H1 (cell line): ENCODE results near the gene GLTP. TPM values are rescaled to one million over a fixed set of nuclear protein-coding genes. Genes with fewer than 3 reads are reported as not detected.

Experiments
- CTCF ChIA-PET: fragments of 300-600 bp; sonication (Branson Sonifier 250); formaldehyde crosslinking; loops from one replicate; lab custom pipeline; 2021; ENCODE audit not compliant: partially characterized antibody; lab: Charles Lee
- POLR2A ChIA-PET: fragments of 300-600 bp; sonication (Branson Sonifier 250); formaldehyde crosslinking; loops from one replicate; lab custom pipeline; 2021; ENCODE audit warnings: inconsistent platforms; ENCODE audit not compliant: partially characterized antibody; lab: Charles Lee
- DNase-seq, 2 experiments: peaks; one replicate each; pipeline versions ENCODE4 v3.0.0 to v3.0.0-alpha.2; 2010 to 2022; ENCODE audit warnings: low spot score in 2 of 2, low read depth in 1 of 2, mixed read lengths in 1 of 2
- FAIRE-seq: peaks from 2 replicates; lab custom pipeline; 2011; peaks lifted over from hg19 to GRCh38; lab: Jason Lieb, UNC
- H2AFZ ChIP-seq: 2 replicates; pipeline ENCODE4 v1.8.1; 2012; ENCODE audit warnings: low read length, inconsistent platforms
- H2AK5ac ChIP-seq: 2 replicates; pipeline ENCODE4 v1.6.1; 2013; ENCODE audit warnings: low read depth, low read length
- H2BK120ac ChIP-seq: replicated peaks from 2 replicates; pipeline ENCODE3; 2013; ENCODE audit warnings: low read depth, low read length, inconsistent platforms
- H2BK12ac ChIP-seq: 2 replicates; pipeline ENCODE4 v1.6.1; 2013; ENCODE audit warnings: low read depth, low read length
- H2BK15ac ChIP-seq: 2 replicates; pipeline ENCODE4 v1.6.1; 2013; ENCODE audit warnings: low read length
- H2BK20ac ChIP-seq: 2 replicates; pipeline ENCODE4 v1.6.1; 2013; ENCODE audit warnings: low read length
- H2BK5ac ChIP-seq: 2 replicates; pipeline ENCODE4 v1.6.1; 2013; ENCODE audit warnings: low read depth, low read length
- H3K14ac ChIP-seq: 2 replicates; pipeline ENCODE4 v1.6.1; 2013; ENCODE audit warnings: inconsistent platforms; ENCODE audit not compliant: insufficient read length
- H3K18ac ChIP-seq: 2 replicates; pipeline ENCODE4 v1.6.1; 2013; ENCODE audit warnings: low read length; ENCODE audit errors: extremely low read depth
- H3K23ac ChIP-seq: 2 replicates; pipeline ENCODE4 v1.6.1; 2013; ENCODE audit warnings: inconsistent platforms; ENCODE audit not compliant: insufficient read length
- H3K23me2 ChIP-seq: 2 replicates; pipeline ENCODE4 v1.6.1; 2013; ENCODE audit warnings: low read depth, low read length
- H3K27ac ChIP-seq: 2 replicates; pipeline ENCODE4 v1.6.1; 2011; ENCODE audit warnings: low read depth, low read length, inconsistent platforms
- H3K27me3 ChIP-seq, 4 experiments: replicated peaks in 1 of 4; 1 replicate in 1 of 4; 2 replicates in 3 of 4; pipeline versions ENCODE4 v1.6.1 to v1.8.1; 2011 to 2013; ENCODE audit warnings: low read length in 3 of 4, mild to moderate bottlenecking in 3 of 4, inconsistent platforms in 2 of 4, mixed read lengths in 2 of 4, moderate library complexity in 1 of 4; ENCODE audit not compliant: control insufficient read depth in 3 of 4, insufficient read depth in 3 of 4; ENCODE audit errors: extremely low read depth in 1 of 4
- H3K36me3 ChIP-seq, 4 experiments: 2 replicates each; pipeline versions ENCODE4 v1.6.1 to v1.8.1; 2011 to 2013; ENCODE audit warnings: mild to moderate bottlenecking in 4 of 4, low read length in 3 of 4, moderate library complexity in 2 of 4, control low read depth in 1 of 4, inconsistent platforms in 1 of 4; ENCODE audit not compliant: insufficient read depth in 4 of 4, control insufficient read depth in 2 of 4
- H3K4ac ChIP-seq: replicated peaks from 2 replicates; pipeline ENCODE3; 2013; ENCODE audit warnings: low read length, low read depth, mixed read lengths, inconsistent platforms; ENCODE audit not compliant: insufficient read length
- H3K4me1 ChIP-seq, 4 experiments: replicated peaks in 1 of 4; 1 replicate in 1 of 4; 2 replicates in 3 of 4; pipeline versions ENCODE4 v1.6.1 to v1.8.1; 2011 to 2013; ENCODE audit warnings: low read length in 3 of 4, inconsistent platforms in 2 of 4, mixed read lengths in 1 of 4; ENCODE audit not compliant: insufficient read depth in 4 of 4, control insufficient read depth in 3 of 4
- H3K4me2 ChIP-seq, 2 experiments: 2 replicates each; pipeline versions ENCODE4 v1.6.1 to v1.8.1; 2011 to 2013; ENCODE audit warnings: low read depth in 2 of 2, low read length in 2 of 2, control low read depth in 1 of 2, inconsistent platforms in 1 of 2, mild to moderate bottlenecking in 1 of 2; ENCODE audit not compliant: insufficient read depth in 1 of 2
- H3K4me3 ChIP-seq, 4 experiments: fragments of 200-600, 300-600 bp in 1 of 4; sonication (generic), shearing (Covaris generic), sonication (Bioruptor Twin) in 1 of 4; 2 replicates each; pipeline versions ENCODE4 v1.5.1 to v1.8.1; 2011 to 2016; ENCODE audit warnings: low read length in 4 of 4, low read depth in 3 of 4, control low read depth in 2 of 4, inconsistent platforms in 2 of 4, mild to moderate bottlenecking in 2 of 4, mixed read lengths in 1 of 4, moderate library complexity in 1 of 4; ENCODE audit not compliant: insufficient read depth in 2 of 4; ENCODE audit errors: extremely low read depth in 1 of 4
- H3K56ac ChIP-seq: replicated peaks from 2 replicates; pipeline ENCODE3; 2013; ENCODE audit warnings: low read depth, mild to moderate bottlenecking, mixed read lengths, low read length, inconsistent platforms; ENCODE audit not compliant: insufficient read length
- H3K79me1 ChIP-seq: 2 replicates; pipeline ENCODE4 v1.6.1; 2013; ENCODE audit warnings: low read depth, low read length, control low read depth
- H3K79me2 ChIP-seq, 2 experiments: 2 replicates each; pipeline versions ENCODE4 v1.6.1 to v1.8.1; 2012 to 2013; ENCODE audit warnings: low read length in 2 of 2, mild to moderate bottlenecking in 2 of 2, inconsistent platforms in 1 of 2; ENCODE audit not compliant: insufficient read depth in 2 of 2, control insufficient read depth in 1 of 2
- H3K9ac ChIP-seq, 4 experiments: replicated peaks in 1 of 4; 1 replicate in 1 of 4; 2 replicates in 3 of 4; pipeline versions ENCODE4 v1.6.1 to v1.8.1; 2011 to 2013; ENCODE audit warnings: low read depth in 3 of 4, low read length in 3 of 4, control low read depth in 2 of 4, mild to moderate bottlenecking in 2 of 4, moderate library complexity in 2 of 4, inconsistent platforms in 1 of 4; ENCODE audit errors: extremely low read depth in 1 of 4
- H3K9me3 ChIP-seq, 2 experiments: 2 replicates each; pipeline versions ENCODE4 v1.6.1 to v1.8.1; 2012 to 2013; ENCODE audit warnings: mild to moderate bottlenecking in 2 of 2, moderate library complexity in 2 of 2, control low read depth in 1 of 2, inconsistent platforms in 1 of 2, low read depth in 1 of 2, low read length in 1 of 2, mixed read lengths in 1 of 2; ENCODE audit not compliant: insufficient read depth in 2 of 2
- H4K20me1 ChIP-seq, 2 experiments: replicated peaks in 1 of 2; 2 replicates each; pipeline versions ENCODE3 to v1.8.1; 2011 to 2013; ENCODE audit warnings: inconsistent platforms in 2 of 2, low read length in 2 of 2, mild to moderate bottlenecking in 1 of 2; ENCODE audit not compliant: insufficient read depth in 2 of 2, control insufficient read depth in 1 of 2
- H4K5ac ChIP-seq: 2 replicates; pipeline ENCODE4 v1.6.1; 2013; ENCODE audit warnings: low read length, low read depth, mixed read lengths, inconsistent platforms; ENCODE audit not compliant: insufficient read length
- H4K8ac ChIP-seq: 2 replicates; pipeline ENCODE4 v1.8.0; 2013; ENCODE audit warnings: mild to moderate bottlenecking, moderate library complexity, low read length, inconsistent platforms; ENCODE audit not compliant: insufficient read depth; ENCODE audit errors: extremely low read depth
- H4K91ac ChIP-seq: replicated peaks from 2 replicates; pipeline ENCODE3; 2013; ENCODE audit warnings: low read length, mixed read lengths, inconsistent platforms; ENCODE audit not compliant: insufficient read length
- GTF2F1 ChIP-seq: IDR thresholded peaks from 2 replicates; pipeline ENCODE4 v1.6.1; 2012; ENCODE audit warnings: low read depth, low read length, improper control_type of control experiment, borderline replicate concordance
- WGBS, 2 experiments: shearing (Covaris generic) in 1 of 2; methylation state at CpG; one replicate each; pipeline versions ENCODE4 v1.1.6 to v1.1.7; 2013 to 2015; ENCODE audit warnings: low lambda C conversion rate in 2 of 2, mixed read lengths in 2 of 2, inconsistent platforms in 1 of 2, low coverage in 1 of 2, missing lambda C conversion rate in 1 of 2; ENCODE audit not compliant: insufficient replicate concordance in 2 of 2, insufficient coverage in 1 of 2, insufficient read length in 1 of 2; ENCODE audit errors: extremely low coverage in 1 of 2, missing lambda C conversion rate in 1 of 2; 5-methylcytosine and 5-hydroxymethylcytosine counted together
- polyA plus RNA-seq, 7 experiments: library from polyadenylated mRNA; depleted of rRNA in 3 of 7; stranded (reverse) in 5 of 7; unstranded in 2 of 7; fragments of >200 nt in 5 of 7; fragments of 200-250 nt in 2 of 7; gene quantifications; 1 replicate in 5 of 7; 2 replicates in 1 of 7; 4 replicates in 1 of 7; pipeline versions ENCODE4 v1.2.1 to v1.2.3, GENCODE V29; 2011 to 2013; ENCODE audit warnings: missing spikeins in 2 of 7, mixed read lengths in 2 of 7
- total RNA-seq: library from RNA; stranded (reverse); fragmentation: NEBNext Ultra II Directional; extraction: Animal tissue kit (Norgen Biotek cat#: 25700); gene quantifications from 2 replicates; pipeline ENCODE4 v1.2.1, GENCODE V29; 2021

The GLTP gene
- total and polyA plus RNA-seq, 2 of the 8 experiments (the other 6 are each of a cell fraction or from before 2014, with no cell fraction given) = 9.8 to 26.1 TPM

DNA sequence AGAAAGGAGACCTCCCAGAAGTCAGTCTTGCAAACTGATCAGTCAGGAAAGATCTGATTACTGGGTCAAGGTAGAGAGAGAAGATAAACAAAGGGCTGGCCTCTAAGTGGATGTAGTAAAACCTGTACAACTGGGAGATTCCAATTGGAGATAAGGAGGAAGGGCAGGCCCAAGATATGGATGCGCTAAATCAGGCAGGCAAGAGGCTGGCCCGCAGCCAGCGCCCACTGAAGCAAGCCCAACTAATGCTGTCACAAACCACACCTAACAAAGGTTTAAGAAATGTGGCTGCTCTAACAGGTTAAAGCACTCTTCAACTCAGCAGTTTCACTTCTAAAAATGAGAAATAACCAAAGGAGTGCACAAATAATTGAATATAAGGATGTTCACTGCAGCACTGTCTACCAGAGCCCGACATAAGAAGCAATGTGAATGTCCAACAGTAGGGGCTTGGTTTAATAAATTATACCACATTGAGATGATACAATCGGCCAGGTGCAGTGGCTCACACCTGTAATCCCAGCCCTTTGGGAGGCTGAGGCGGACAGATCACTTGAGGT is 4.7 kb downstream of the GLTP start:
- Histone ChIP-seq H2AFZ (no peak overlapping the region), H3K18ac (no peak overlapping the region), H2AK5ac (no peak overlapping the region), H2BK120ac (no peak overlapping the region), H2BK5ac (no peak overlapping the region), H3K27ac (no peak overlapping the region), H4K91ac (no peak overlapping the region), H2BK12ac (no peak overlapping the region), H3K9me3 (no peaks in the 10 kb centered on the region), H3K36me3 (no peaks in the 10 kb centered on the region), H4K20me1 (peaks cover 3 to 10% of the 10 kb centered on the region in 2 experiments), H3K56ac (no peak overlapping the region), H3K14ac (no peak overlapping the region), H2BK15ac (no peak overlapping the region), H3K23ac (no peak overlapping the region), H4K8ac (no peak overlapping the region), H3K4me1 (peaks cover 4 to 15% (median 8%) of the 10 kb centered on the region in 4 experiments; a peak in 5 of 7 replicates), H3K4ac (no peak overlapping the region), H3K23me2 (peaks cover 9% of the 10 kb centered on the region), H3K79me1 (peaks cover 10% of the 10 kb centered on the region; the same call in 1 of the 2 replicates), H3K9ac (no peak overlapping the region), H3K4me2 (no peak overlapping the region), H2BK20ac (no peak overlapping the region), H3K4me3 (no peak overlapping the region), H4K5ac (no peak overlapping the region), H3K27me3 (no peaks in the 10 kb centered on the region; a peak in 1 of 7 replicates), H3K79me2 (peaks cover 0 to 33% of the 10 kb centered on the region in 2 experiments; a peak in 2 of 4 replicates)
- ChIA-PET CTCF (interaction anchor here (1.1 kb wide), 1 partner anchor 236 kb away, joined by 4 read pairs; no protein-coding TSS in a partner anchor), POLR2A (no interaction called here)
- DNase-seq = no peak
- 91% methylated on average over 6 of the region's 6 CpGs; no CpG with 5 or more reads in 1 of the 2 experiments for WGBS, 2 experiments
- FAIRE-seq = no peak
- no peak for TF ChIP-seq GTF2F1
